HCT116 (cell line): ENCODE data around the gene PSENEN.

ENCODE experiments used
- ATF3 ChIP-seq: IDR thresholded peaks from 2 replicates; pipeline ENCODE4 v1.6.1; 2012
- CBX3 ChIP-seq: IDR thresholded peaks from 2 replicates; pipeline ENCODE4 v1.6.1; 2012; ENCODE audit warnings: low read depth
- CTCF ChIP-seq, 3 experiments: fragments of 200-600 bp in 1 of 3; sonication (generic) in 1 of 3; IDR thresholded peaks in 2 of 3; conservative IDR thresholded peaks in 1 of 3; 2 replicates each; pipeline ENCODE4 v1.5.1; 2012 to 2017; ENCODE audit warnings: low read depth in 2 of 3, low read length in 2 of 3, antibody characterized with exemption in 1 of 3, borderline replicate concordance in 1 of 3, control low read depth in 1 of 3, mild to moderate bottlenecking in 1 of 3, mixed read lengths in 1 of 3, mixed run types in 1 of 3, moderate library complexity in 1 of 3; ENCODE audit not compliant: insufficient read depth in 1 of 3
- EZH2 ChIP-seq: fragments of 200-600 bp; sonication (generic); IDR thresholded peaks from 2 replicates; pipeline ENCODE4 v1.6.1; 2017; ENCODE audit warnings: antibody characterized with exemption, mixed run types
- EZH2phosphoT487 ChIP-seq: fragments of 200-600 bp; IDR thresholded peaks from 2 replicates; pipeline ENCODE4 v1.6.1; 2018; ENCODE audit warnings: antibody characterized with exemption, borderline replicate concordance
- POLR2A ChIP-seq: IDR thresholded peaks from 2 replicates; pipeline ENCODE4 v1.7.0; 2011; ENCODE audit warnings: borderline replicate concordance; ENCODE audit not compliant: insufficient read depth, insufficient read length; ENCODE audit errors: extremely low read depth
- POLR2AphosphoS5 ChIP-seq: IDR thresholded peaks from 2 replicates; pipeline ENCODE4 v1.6.1; 2011; ENCODE audit warnings: mild to moderate bottlenecking, low read depth, low read length, moderate library complexity
- RAD21 ChIP-seq: IDR thresholded peaks from 2 replicates; pipeline ENCODE4 v1.6.1; 2012; ENCODE audit warnings: low read depth, mild to moderate bottlenecking
- SP1 ChIP-seq: IDR thresholded peaks from 2 replicates; pipeline ENCODE4 v1.6.1; 2012; ENCODE audit warnings: low read depth
- SRF ChIP-seq: IDR thresholded peaks from 2 replicates; pipeline ENCODE4 v1.6.1; 2012; ENCODE audit warnings: low read depth
- YY1 ChIP-seq: IDR thresholded peaks from 2 replicates; pipeline ENCODE4 v1.6.1; 2011; ENCODE audit warnings: low read length, low read depth, moderate library complexity, mild to moderate bottlenecking; ENCODE audit not compliant: insufficient replicate concordance; ENCODE audit errors: extremely low read depth
- ZFX ChIP-seq: fragments of 450-650 bp; IDR thresholded peaks from 2 replicates; pipeline ENCODE4 v1.6.1; 2017

GRCh38 chr19:35757749-35758608, 12.5 kb downstream of the PSENEN start, which contains the start of gene PROSER3:
- peak; percentile 74 for TF ChIP-seq POLR2AphosphoS5
- TF ChIP-seq CTCF (IDR thresholded peaks at IDR 0.05 in 2 of 3, conservative IDR thresholded peaks at IDR 0.05 in 1 of 3; ENCODE audit: borderline replicate concordance in 1 of 3, insufficient read depth in 1 of 3, low read depth in 2 of 3, low read length in 2 of 3): no peak
- TF ChIP-seq SP1: peak; percentile 99
- peak; percentile 56 for TF ChIP-seq POLR2A
- no peak for TF ChIP-seq ATF3
- TF ChIP-seq EZH2phosphoT487: no peak
- no peak for TF ChIP-seq RAD21
- no peak for TF ChIP-seq EZH2
- peak; percentile 76 for TF ChIP-seq YY1
- peak; percentile 21; the same call in 1 of the 2 replicates for TF ChIP-seq ZFX
- no peak for TF ChIP-seq SRF
- no peak for TF ChIP-seq CBX3
